ENCODE measurements around the gene CLASP1.

DNA sequence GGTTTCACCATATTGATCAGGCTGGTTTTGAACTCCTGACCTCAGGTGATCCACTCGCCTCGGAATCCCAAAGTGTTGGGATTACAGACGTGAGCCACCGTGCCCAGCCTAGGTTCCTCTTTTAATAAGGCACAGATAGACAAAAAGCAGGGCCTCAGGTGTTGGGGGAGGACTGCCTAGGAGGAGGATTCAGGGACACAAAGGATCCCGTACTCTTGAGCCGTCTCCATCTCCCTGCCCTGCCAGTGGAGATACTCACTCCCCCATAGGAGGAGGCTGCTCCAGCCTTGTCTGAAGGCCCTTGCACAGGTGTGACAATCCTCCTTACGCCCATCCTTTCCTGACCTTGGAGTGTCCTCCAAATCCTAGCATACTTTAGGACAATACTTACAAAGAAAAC, 332.3 kb downstream of the CLASP1 start:
- no peak for TF ChIP-seq CTCF (IDR thresholded peaks at IDR 0.05; ENCODE audit: poor library complexity)
- no peak for TF ChIP-seq EZH2 (IDR thresholded peaks at IDR 0.05; ENCODE audit: borderline replicate concordance)
- no peak for TF ChIP-seq EZH2phosphoT487 (IDR thresholded peaks at IDR 0.05; ENCODE audit: low read depth, severe bottlenecking, unreplicated experiment)

Measured in hepatocyte (in vitro differentiated cells).